GM23338 (cell line): ENCODE measurements around the gene RASL12. TPM values are rescaled to one million over a fixed set of nuclear protein-coding genes. Genes with fewer than 3 reads are reported as not detected.
A peak's percentile ranks its signal among the peaks of the same experiment; 100 is the strongest.

Source experiments
- ATAC-seq: fragments of 200-7000 bp; cut with Tn5 transposase; 3 replicates; pipeline ENCODE4 v1.9.1; 2020
- DNase-seq: peaks from one replicate; pipeline ENCODE4 v3.0.0-alpha.2; 2015; ENCODE audit warnings: low spot score
- H2AFZ ChIP-seq: fragments of 200-600 bp; sonication (generic); 2 replicates; pipeline ENCODE4 v1.8.0; 2016; ENCODE audit warnings: antibody characterized with exemption, mild to moderate bottlenecking, moderate library complexity
- H3F3A ChIP-seq: fragments of 200-600 bp; sonication (generic); replicated peaks from 2 replicates; pipeline ENCODE4 v1.8.0; 2017; ENCODE audit warnings: antibody characterized with exemption, mixed run types, low read depth
- H3K27ac ChIP-seq: fragments of 200-600 bp; sonication (generic); 2 replicates; pipeline ENCODE4 v1.6.1; 2016; ENCODE audit warnings: low read depth
- H3K27me3 ChIP-seq: fragments of 200-600 bp; sonication (generic); 2 replicates; pipeline ENCODE4 v1.8.0; 2016; ENCODE audit warnings: mild to moderate bottlenecking, mixed run types, moderate library complexity; ENCODE audit not compliant: insufficient read depth
- H3K36me3 ChIP-seq: fragments of 200-600 bp; sonication (generic); 2 replicates; pipeline ENCODE4 v1.8.0; 2016; ENCODE audit warnings: mild to moderate bottlenecking; ENCODE audit not compliant: insufficient read depth
- H3K4me1 ChIP-seq: fragments of 200-600 bp; sonication (generic); 2 replicates; pipeline ENCODE4 v1.8.0; 2016; ENCODE audit warnings: mild to moderate bottlenecking, moderate library complexity; ENCODE audit not compliant: insufficient read depth
- H3K4me2 ChIP-seq: fragments of 200-600 bp; sonication (generic); 2 replicates; pipeline ENCODE4 v1.7.1; 2017; ENCODE audit warnings: mixed run types
- H3K4me3 ChIP-seq: fragments of 200-600 bp; sonication (generic); 2 replicates; pipeline ENCODE4 v1.6.1; 2016; ENCODE audit warnings: mixed run types
- H3K79me2 ChIP-seq: fragments of 200-600 bp; sonication (generic); replicated peaks from 2 replicates; pipeline ENCODE4 v1.8.0; 2017; ENCODE audit warnings: mild to moderate bottlenecking; ENCODE audit not compliant: insufficient read depth
- H3K9me2 ChIP-seq: fragments of 200-600 bp; sonication (generic); 2 replicates; pipeline ENCODE4 v1.8.0; 2017; ENCODE audit not compliant: insufficient read depth
- H4K20me1 ChIP-seq: fragments of 200-600 bp; sonication (generic); replicated peaks from 2 replicates; pipeline ENCODE4 v1.8.0; 2017; ENCODE audit warnings: mild to moderate bottlenecking; ENCODE audit not compliant: insufficient read depth
- H3K27ac Mint-ChIP-seq: 2 replicates; pipeline ENCODE4 v1.8.0; 2020; ENCODE audit warnings: inconsistent platforms, mild to moderate bottlenecking, moderate library complexity, mixed read lengths
- H3K27me3 Mint-ChIP-seq: 3 replicates; pipeline ENCODE4 v1.8.0; 2022; ENCODE audit warnings: low read depth, mild to moderate bottlenecking, moderate library complexity, mixed read lengths, inconsistent platforms; ENCODE audit not compliant: insufficient read depth, poor library complexity
- H3K36me3 Mint-ChIP-seq: 3 replicates; pipeline ENCODE4 v1.8.0; 2021; ENCODE audit warnings: low read depth, mild to moderate bottlenecking, inconsistent platforms, moderate library complexity, mixed read lengths
- H3K4me1 Mint-ChIP-seq: 3 replicates; pipeline ENCODE4 v1.8.0; 2020; ENCODE audit warnings: mild to moderate bottlenecking, inconsistent platforms, mixed read lengths
- H3K4me3 Mint-ChIP-seq: 3 replicates; pipeline ENCODE4 v1.8.0; 2021; ENCODE audit warnings: moderate library complexity, mild to moderate bottlenecking, inconsistent platforms, mixed read lengths
- H3K9me3 Mint-ChIP-seq: 3 replicates; pipeline ENCODE4 v1.8.0; 2020; ENCODE audit warnings: moderate library complexity, mild to moderate bottlenecking, inconsistent platforms, mixed read lengths
- CREB1 ChIP-seq: fragments of 250-450 bp; sonication (Bioruptor Pico); IDR thresholded peaks from 2 replicates; pipeline ENCODE4 v1.5.0; 2020; ENCODE audit warnings: low read depth, mild to moderate bottlenecking, moderate library complexity
- EZH2 ChIP-seq: fragments of 200-600 bp; sonication (generic); IDR thresholded peaks from one replicate; pipeline ENCODE4 v1.8.0; 2017; ENCODE audit warnings: antibody characterized with exemption, mild to moderate bottlenecking, low read depth; ENCODE audit not compliant: unreplicated experiment
- EZH2phosphoT487 ChIP-seq: fragments of 200-600 bp; sonication (generic); IDR thresholded peaks from one replicate; pipeline ENCODE4 v1.8.1; 2018; ENCODE audit warnings: antibody characterized with exemption; ENCODE audit not compliant: unreplicated experiment
- JUNB ChIP-seq: IDR thresholded peaks from one replicate; pipeline ENCODE4 v1.6.1; 2016; ENCODE audit warnings: antibody characterized with exemption; ENCODE audit not compliant: unreplicated experiment
- POLR2AphosphoS5 ChIP-seq: IDR thresholded peaks from 2 replicates; pipeline ENCODE4 v1.6.1; 2016; ENCODE audit warnings: antibody characterized with exemption, low read depth
- ZNF114 ChIP-seq: fragments of 250-450 bp; sonication (Bioruptor Pico); IDR thresholded peaks from 2 replicates; pipeline ENCODE4 v1.5.0; 2020; ENCODE audit warnings: mild to moderate bottlenecking, moderate library complexity
- ZNF331 ChIP-seq: fragments of 250-450 bp; sonication (Bioruptor Pico); IDR thresholded peaks from 2 replicates; pipeline ENCODE4 v1.5.0; 2020; ENCODE audit warnings: low read depth, mild to moderate bottlenecking, moderate library complexity
- polyA plus RNA-seq: library from polyadenylated mRNA; unstranded; fragments of >200 nt; fragmentation: Nextera tagmentation; extraction: Ambion mirVana; gene quantifications from 2 replicates; pipeline ENCODE4 v1.2.1, GENCODE V29; 2016
- total RNA-seq: library from RNA; depleted of rRNA; stranded (reverse); fragments of >200 nt; shearing (Covaris generic); gene quantifications from 2 replicates; pipeline ENCODE4 v1.2.3, GENCODE V29; 2014
- TF ChIP-seq, protein P1 (sequence below), 2 experiments: fragments of 200-600 bp in 1 of 2; sonication (generic) in 1 of 2; conservative IDR thresholded peaks; 2 replicates each; pipeline versions ENCODE4 v1.5.1 to v1.6.1; 2016 to 2017; ENCODE audit warnings: antibody characterized with exemption in 2 of 2, low read depth in 2 of 2, mild to moderate bottlenecking in 2 of 2, moderate library complexity in 1 of 2
- TF ChIP-seq, protein P2 (sequence below): IDR thresholded peaks from one replicate; pipeline ENCODE4 v1.6.1; 2018; ENCODE audit warnings: antibody characterized with exemption; ENCODE audit not compliant: unreplicated experiment

The RASL12 gene
- total and polyA plus RNA-seq, 2 experiments from 2014 or later, result 4.5 to 27.7 TPM

DNA sequence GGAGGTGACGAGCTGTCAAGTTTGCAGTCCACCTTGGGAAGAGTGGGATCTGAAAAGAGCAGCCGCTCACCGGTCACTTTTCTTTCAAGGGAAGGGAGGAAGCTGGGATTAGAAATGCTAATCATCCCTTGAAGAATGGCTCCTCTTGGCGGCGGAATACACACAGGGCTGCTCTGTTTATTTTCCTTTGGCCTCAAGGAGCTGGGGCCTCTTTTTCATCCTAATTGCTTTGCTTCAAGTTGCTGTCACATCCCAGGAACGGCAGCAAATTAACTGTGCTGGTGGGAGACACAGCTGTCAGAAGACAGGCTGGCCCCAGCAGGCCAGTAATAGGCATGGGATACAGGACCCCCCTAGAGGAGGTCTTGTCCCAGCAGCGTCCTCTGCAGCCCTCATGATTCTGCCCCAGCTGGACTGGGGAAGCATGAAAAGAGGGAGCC, 15.5 kb upstream of the RASL12 start:
- Mint-ChIP-seq H3K4me1 (peaks cover 66% of the 10 kb centered on the region), H3K27me3 (peaks cover 14% of the 10 kb centered on the region), H3K27ac (no peak overlapping the region), H3K36me3 (no peaks in the 10 kb centered on the region; the same call in 2 of the 3 replicates), H3K4me3 (peak overlapping the region; percentile 18), H3K9me3 (no peaks in the 10 kb centered on the region)
- Histone ChIP-seq H3K27ac (peak overlapping the region; percentile 84), H3K4me1 (peaks cover 44% of the 10 kb centered on the region), H3K36me3 (no peaks in the 10 kb centered on the region), H3K79me2 (no peaks in the 10 kb centered on the region), H3K27me3 (0 out of 2 replicates have a peak, but pooled peaks cover 3% of the 10 kb centered on the region), H2AFZ (peak overlapping the region; percentile 86), H3K4me2 (peak overlapping the region; percentile 75), H3F3A (peaks cover 26% of the 10 kb centered on the region), H3K4me3 (peak overlapping the region; percentile 42), H3K9me2 (no peaks in the 10 kb centered on the region), H4K20me1 (no peaks in the 10 kb centered on the region)
- TF ChIP-seq, protein P1, sequence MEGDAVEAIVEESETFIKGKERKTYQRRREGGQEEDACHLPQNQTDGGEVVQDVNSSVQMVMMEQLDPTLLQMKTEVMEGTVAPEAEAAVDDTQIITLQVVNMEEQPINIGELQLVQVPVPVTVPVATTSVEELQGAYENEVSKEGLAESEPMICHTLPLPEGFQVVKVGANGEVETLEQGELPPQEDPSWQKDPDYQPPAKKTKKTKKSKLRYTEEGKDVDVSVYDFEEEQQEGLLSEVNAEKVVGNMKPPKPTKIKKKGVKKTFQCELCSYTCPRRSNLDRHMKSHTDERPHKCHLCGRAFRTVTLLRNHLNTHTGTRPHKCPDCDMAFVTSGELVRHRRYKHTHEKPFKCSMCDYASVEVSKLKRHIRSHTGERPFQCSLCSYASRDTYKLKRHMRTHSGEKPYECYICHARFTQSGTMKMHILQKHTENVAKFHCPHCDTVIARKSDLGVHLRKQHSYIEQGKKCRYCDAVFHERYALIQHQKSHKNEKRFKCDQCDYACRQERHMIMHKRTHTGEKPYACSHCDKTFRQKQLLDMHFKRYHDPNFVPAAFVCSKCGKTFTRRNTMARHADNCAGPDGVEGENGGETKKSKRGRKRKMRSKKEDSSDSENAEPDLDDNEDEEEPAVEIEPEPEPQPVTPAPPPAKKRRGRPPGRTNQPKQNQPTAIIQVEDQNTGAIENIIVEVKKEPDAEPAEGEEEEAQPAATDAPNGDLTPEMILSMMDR (conservative IDR thresholded peaks at IDR 0.05; ENCODE audit: low read depth in 2 of 2), result peak; percentile 37 to 54
- TF ChIP-seq JUNB (no peak), EZH2phosphoT487 (no peak), CREB1 (CRISPR knock-in tag) (no peak), ZNF114 (CRISPR knock-in tag) (no peak), ZNF331 (CRISPR knock-in tag) (no peak), EZH2 (no peak)
- TF ChIP-seq, protein P2, sequence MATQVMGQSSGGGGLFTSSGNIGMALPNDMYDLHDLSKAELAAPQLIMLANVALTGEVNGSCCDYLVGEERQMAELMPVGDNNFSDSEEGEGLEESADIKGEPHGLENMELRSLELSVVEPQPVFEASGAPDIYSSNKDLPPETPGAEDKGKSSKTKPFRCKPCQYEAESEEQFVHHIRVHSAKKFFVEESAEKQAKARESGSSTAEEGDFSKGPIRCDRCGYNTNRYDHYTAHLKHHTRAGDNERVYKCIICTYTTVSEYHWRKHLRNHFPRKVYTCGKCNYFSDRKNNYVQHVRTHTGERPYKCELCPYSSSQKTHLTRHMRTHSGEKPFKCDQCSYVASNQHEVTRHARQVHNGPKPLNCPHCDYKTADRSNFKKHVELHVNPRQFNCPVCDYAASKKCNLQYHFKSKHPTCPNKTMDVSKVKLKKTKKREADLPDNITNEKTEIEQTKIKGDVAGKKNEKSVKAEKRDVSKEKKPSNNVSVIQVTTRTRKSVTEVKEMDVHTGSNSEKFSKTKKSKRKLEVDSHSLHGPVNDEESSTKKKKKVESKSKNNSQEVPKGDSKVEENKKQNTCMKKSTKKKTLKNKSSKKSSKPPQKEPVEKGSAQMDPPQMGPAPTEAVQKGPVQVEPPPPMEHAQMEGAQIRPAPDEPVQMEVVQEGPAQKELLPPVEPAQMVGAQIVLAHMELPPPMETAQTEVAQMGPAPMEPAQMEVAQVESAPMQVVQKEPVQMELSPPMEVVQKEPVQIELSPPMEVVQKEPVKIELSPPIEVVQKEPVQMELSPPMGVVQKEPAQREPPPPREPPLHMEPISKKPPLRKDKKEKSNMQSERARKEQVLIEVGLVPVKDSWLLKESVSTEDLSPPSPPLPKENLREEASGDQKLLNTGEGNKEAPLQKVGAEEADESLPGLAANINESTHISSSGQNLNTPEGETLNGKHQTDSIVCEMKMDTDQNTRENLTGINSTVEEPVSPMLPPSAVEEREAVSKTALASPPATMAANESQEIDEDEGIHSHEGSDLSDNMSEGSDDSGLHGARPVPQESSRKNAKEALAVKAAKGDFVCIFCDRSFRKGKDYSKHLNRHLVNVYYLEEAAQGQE, result no peak
- DNase-seq, result peak; percentile 75
- ATAC-seq, result peak; percentile 50

DNA sequence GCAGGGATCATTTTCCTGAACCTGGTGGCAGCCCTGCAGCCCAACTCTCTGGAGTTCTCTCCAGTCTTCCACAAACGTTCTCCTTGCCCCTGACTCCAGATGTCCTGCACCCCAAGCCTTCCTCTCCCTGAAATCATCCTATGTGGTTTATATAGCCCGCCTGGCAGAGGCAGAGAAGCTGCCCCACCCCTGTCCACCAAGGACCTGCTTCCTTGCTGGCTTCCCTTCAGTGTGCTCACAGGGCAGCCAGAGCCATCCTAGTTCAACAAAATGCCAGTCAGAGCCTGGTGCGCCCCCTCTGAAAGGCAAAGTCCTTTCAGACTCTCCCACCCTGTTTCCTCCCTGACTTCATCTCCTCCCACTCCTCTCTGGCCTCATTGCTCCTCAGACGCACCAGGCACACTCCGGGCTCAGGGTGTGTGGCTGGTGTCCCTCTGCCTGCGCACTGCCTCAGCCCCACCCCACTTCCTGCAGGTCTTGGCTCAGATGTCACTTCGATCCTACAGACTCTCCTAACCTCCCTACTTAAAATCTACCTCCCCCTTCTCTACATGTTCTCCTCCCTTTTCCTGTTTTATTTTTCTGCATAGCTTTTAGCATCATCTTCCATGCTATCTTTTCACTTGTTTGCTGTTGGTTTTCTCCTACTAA, 14.6 kb upstream of the RASL12 start:
- Mint-ChIP-seq H3K36me3 (no peaks in the 10 kb centered on the region; the same call in 2 of the 3 replicates), H3K9me3 (peaks cover 3% of the 10 kb centered on the region; the same call in 1 of the 3 replicates), H3K27me3 (peaks cover 20% of the 10 kb centered on the region), H3K4me1 (peaks cover 67% of the 10 kb centered on the region), H3K4me3 (peak overlapping the region; percentile 18), H3K27ac (no peak overlapping the region)
- H3K36me3 ChIP-seq, result no peaks in the 10 kb centered on the region
- peak overlapping the region; percentile 80; the same call in 1 of the 2 replicates for H2AFZ ChIP-seq
- TF ChIP-seq, protein P1 (conservative IDR thresholded peaks at IDR 0.05; ENCODE audit: low read depth in 2 of 2), result 0 out of 4 replicates have a peak, but pooled peaks of 1 of the 2 experiments have one; percentile 7
- TF ChIP-seq POLR2AphosphoS5 (0 out of 2 replicates have a peak, but pooled peaks have one; percentile 32), EZH2phosphoT487 (no peak)
- H3K4me3 ChIP-seq, result peak overlapping the region; percentile 42
- H3K27me3 ChIP-seq, result 0 out of 2 replicates have a peak, but pooled peaks cover 3% of the 10 kb centered on the region
- no peaks in the 10 kb centered on the region for H3K9me2 ChIP-seq
- H3K79me2 ChIP-seq, result no peaks in the 10 kb centered on the region
- peaks cover 29% of the 10 kb centered on the region for H3F3A ChIP-seq
- peaks cover 47% of the 10 kb centered on the region for H3K4me1 ChIP-seq
- H4K20me1 ChIP-seq, result no peaks in the 10 kb centered on the region
- DNase-seq (peak; percentile 62), ATAC-seq (peak; percentile 30)
- peak overlapping the region; percentile 84 for H3K27ac ChIP-seq
- peak overlapping the region; percentile 75 for H3K4me2 ChIP-seq
